GM12878 (cell line): Measurements from ENCODE around the gene AKAP13.

ENCODE experiments used
- CBX5 ChIP-seq: sonication (generic); IDR thresholded peaks from 2 replicates; pipeline ENCODE4 v1.6.1; 2016; ENCODE audit warnings: low read depth, moderate library complexity, mild to moderate bottlenecking, inconsistent platforms
- CTCF ChIP-seq, 3 experiments: IDR thresholded peaks in 2 of 3; conservative IDR thresholded peaks in 1 of 3; 2 replicates each; pipeline ENCODE4 v1.5.1; 2011; ENCODE audit warnings: low read depth in 3 of 3, low read length in 3 of 3, mild to moderate bottlenecking in 3 of 3, control low read depth in 2 of 3, moderate library complexity in 2 of 3, inconsistent platforms in 1 of 3, mixed read lengths in 1 of 3; ENCODE audit not compliant: control insufficient read depth in 2 of 3, insufficient read depth in 1 of 3; ENCODE audit errors: extremely low read depth in 1 of 3
- EZH2 ChIP-seq: IDR thresholded peaks from 2 replicates; pipeline ENCODE4 v1.6.1; 2012; ENCODE audit warnings: low read depth, mild to moderate bottlenecking, control low read depth, inconsistent platforms, low read length, borderline replicate concordance; ENCODE audit not compliant: control insufficient read depth
- NBN ChIP-seq: fragments of 450-650 bp; IDR thresholded peaks from 2 replicates; pipeline ENCODE4 v1.6.1; 2016
- RAD51 ChIP-seq: fragments of 450-650 bp; IDR thresholded peaks from 2 replicates; pipeline ENCODE4 v1.6.1; 2016; ENCODE audit warnings: moderate library complexity, mild to moderate bottlenecking, inconsistent platforms
- SP1 ChIP-seq: IDR thresholded peaks from one replicate; pipeline ENCODE4 v1.6.1; 2011; ENCODE audit warnings: low read depth, low read length
- SRF ChIP-seq, 2 experiments: IDR thresholded peaks; 2 replicates each; pipeline ENCODE4 v1.6.1; 2011; ENCODE audit warnings: low read depth in 2 of 2, low read length in 2 of 2, mild to moderate bottlenecking in 1 of 2, moderate library complexity in 1 of 2
- STAT1 ChIP-seq: fragments of 450-650 bp; conservative IDR thresholded peaks from 2 replicates; pipeline ENCODE4 v1.6.1; 2014; ENCODE audit warnings: antibody characterized with exemption, mild to moderate bottlenecking
- ZNF274 ChIP-seq: IDR thresholded peaks from one replicate; pipeline ENCODE4 v1.8.0; 2011; ENCODE audit not compliant: insufficient read length, insufficient read depth

DNA sequence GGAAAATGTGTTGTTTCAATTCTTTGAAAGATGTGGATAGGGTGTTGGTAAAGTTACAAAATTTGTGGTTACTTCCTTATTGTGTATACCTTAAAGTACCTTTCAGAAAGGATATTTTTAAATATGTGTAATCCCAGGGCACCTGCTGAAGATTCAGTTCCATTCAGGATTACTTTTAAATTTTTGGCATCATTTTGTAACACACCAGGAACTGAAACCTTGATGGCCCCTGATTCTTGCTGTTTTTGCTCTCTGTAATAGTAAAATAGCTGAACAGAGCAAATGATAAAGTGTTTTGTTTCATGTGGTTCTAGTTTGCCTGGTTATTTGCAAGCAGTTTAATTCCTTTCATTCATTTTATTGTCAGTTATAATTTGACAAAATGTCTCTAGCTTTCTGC lies 253.5 kb downstream of the AKAP13 start:
- TF ChIP-seq EZH2 (no peak), CBX5 (no peak), NBN (no peak), SP1 (no peak), RAD51 (no peak), ZNF274 (no peak), CTCF (IDR thresholded peaks at IDR 0.05 in 2 of 3, conservative IDR thresholded peaks at IDR 0.05 in 1 of 3; ENCODE audit: control insufficient read depth in 2 of 3, extremely low read depth in 1 of 3, insufficient read depth in 1 of 3, low read depth in 3 of 3, low read length in 3 of 3) (no peak), SRF (IDR thresholded peaks at IDR 0.05; ENCODE audit: low read depth in 2 of 2, low read length in 2 of 2) (no peak), STAT1 (no peak)
